Esophagus squamous epithelium (tissue), 4 donors: ENCODE data around the gene SRMS.

Experiments used
- POLR2A ChIP-seq, 4 donors: fragments of 450-650 bp; IDR thresholded peaks; one replicate each; pipeline ENCODE4 v1.6.1; 2017; ENCODE audit warnings: antibody characterized with exemption in 4 of 4, mild to moderate bottlenecking in 4 of 4, moderate library complexity in 3 of 4
- TF ChIP-seq, protein P1 (sequence below), 6 experiments: fragments of 450-650 bp in 4 of 6; fragments of 200-600 bp in 2 of 6; sonication (generic) in 2 of 6; IDR thresholded peaks; one replicate each; pipeline ENCODE4 v1.5.1; 2016 to 2019; ENCODE audit warnings: antibody characterized with exemption in 6 of 6, mild to moderate bottlenecking in 4 of 6, moderate library complexity in 4 of 6

DNA sequence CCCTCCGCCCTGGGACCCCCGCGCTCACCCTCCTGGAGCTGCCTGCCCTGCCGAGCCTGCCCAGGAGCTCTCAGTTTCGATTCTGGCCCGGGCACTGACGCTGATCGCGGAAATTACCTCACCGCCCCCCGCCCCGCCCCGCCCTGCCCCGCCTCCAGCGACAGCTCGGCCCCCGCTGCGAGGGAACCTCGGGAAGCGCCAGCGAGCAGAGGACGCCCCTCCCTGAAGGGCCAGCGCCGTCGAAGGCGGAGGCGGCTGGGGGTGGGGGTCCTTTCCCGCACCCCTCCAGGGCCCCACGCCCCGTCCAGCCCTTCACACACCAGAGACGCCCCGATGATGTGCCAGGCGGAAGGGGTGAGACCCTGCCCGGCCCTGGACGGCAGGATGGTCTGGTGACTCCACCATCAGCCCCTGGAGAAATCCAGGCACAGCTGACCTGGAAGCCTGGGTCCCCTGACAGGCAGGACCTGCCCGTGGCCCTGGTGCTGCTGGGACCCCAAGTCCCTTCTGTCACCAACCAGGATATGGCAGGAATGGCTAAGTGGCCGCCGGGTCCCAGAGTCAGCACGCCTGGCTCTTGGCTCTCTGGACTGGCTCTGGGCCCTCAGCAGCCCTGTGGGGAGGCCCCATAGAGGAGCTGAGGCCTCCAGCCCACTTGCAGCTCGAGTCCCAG is 26.7 kb upstream of the SRMS start, which contains the start of gene HELZ2:
- TF ChIP-seq, protein P1, sequence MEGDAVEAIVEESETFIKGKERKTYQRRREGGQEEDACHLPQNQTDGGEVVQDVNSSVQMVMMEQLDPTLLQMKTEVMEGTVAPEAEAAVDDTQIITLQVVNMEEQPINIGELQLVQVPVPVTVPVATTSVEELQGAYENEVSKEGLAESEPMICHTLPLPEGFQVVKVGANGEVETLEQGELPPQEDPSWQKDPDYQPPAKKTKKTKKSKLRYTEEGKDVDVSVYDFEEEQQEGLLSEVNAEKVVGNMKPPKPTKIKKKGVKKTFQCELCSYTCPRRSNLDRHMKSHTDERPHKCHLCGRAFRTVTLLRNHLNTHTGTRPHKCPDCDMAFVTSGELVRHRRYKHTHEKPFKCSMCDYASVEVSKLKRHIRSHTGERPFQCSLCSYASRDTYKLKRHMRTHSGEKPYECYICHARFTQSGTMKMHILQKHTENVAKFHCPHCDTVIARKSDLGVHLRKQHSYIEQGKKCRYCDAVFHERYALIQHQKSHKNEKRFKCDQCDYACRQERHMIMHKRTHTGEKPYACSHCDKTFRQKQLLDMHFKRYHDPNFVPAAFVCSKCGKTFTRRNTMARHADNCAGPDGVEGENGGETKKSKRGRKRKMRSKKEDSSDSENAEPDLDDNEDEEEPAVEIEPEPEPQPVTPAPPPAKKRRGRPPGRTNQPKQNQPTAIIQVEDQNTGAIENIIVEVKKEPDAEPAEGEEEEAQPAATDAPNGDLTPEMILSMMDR (IDR thresholded peaks at IDR 0.05): no peak
- peak in 1 of 4 donors; percentile 28 for TF ChIP-seq POLR2A (IDR thresholded peaks at IDR 0.05)
